ENCODE data around the gene ID3. TPM values are rescaled to one million over a fixed set of nuclear protein-coding genes. Genes with fewer than 3 reads are reported as not detected.

ID3 gene
- total and polyA plus RNA-seq, 2 of the 8 experiments (the other 6 are each of a cell fraction or from before 2014, with no cell fraction given): 240 to 304 TPM

DNA sequence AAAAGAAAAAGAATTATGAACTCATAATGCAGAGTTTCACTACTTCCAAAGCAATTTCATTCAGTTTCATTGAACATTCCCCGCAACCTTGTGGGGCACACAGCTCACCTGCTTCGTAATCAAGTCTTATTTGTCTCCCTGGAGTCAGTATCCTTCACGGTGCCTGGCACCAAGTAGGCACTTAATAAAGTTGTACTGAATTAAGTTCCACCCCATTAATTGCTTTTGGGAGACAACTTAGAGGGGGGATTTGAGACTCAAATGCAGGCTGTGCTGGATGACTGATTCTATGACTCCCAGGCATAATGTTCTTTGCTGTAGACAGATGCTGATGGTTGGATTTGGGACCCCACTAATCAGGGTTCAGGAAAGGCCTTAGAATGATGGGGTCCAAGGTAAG, 6.5 kb upstream of the ID3 start:
- Histone ChIP-seq H2BK120ac (replicated peaks; ENCODE audit: low read depth, low read length) (peak overlapping the region; percentile 48), H3K4me3 (ENCODE audit: extremely low read depth in 1 of 4, insufficient read depth in 2 of 4, low read depth in 3 of 4, low read length in 4 of 4) (no peak overlapping the region), H2BK20ac (ENCODE audit: low read length) (no peak overlapping the region), H3K4me2 (ENCODE audit: insufficient read depth in 1 of 2, low read depth in 2 of 2, low read length in 2 of 2) (no peak overlapping the region), H3K56ac (replicated peaks; ENCODE audit: insufficient read length, low read depth, low read length) (no peak overlapping the region), H3K4me1 (replicated peaks in 1 of 4; ENCODE audit: control insufficient read depth in 3 of 4, insufficient read depth in 4 of 4, low read length in 3 of 4) (peaks cover 13 to 29% (median 18%) of the 10 kb centered on the region in 4 experiments), H4K8ac (ENCODE audit: extremely low read depth, insufficient read depth, low read length) (no peak overlapping the region), H2AFZ (ENCODE audit: low read length) (no peak overlapping the region), H2BK15ac (ENCODE audit: low read length) (no peak overlapping the region), H3K36me3 (ENCODE audit: control insufficient read depth in 2 of 4, insufficient read depth in 4 of 4, low read length in 3 of 4) (no peaks in the 10 kb centered on the region), H4K5ac (ENCODE audit: insufficient read length, low read depth, low read length) (no peak overlapping the region), H3K23me2 (ENCODE audit: low read depth, low read length) (peaks cover 6% of the 10 kb centered on the region; the same call in 1 of the 2 replicates), H3K27ac (ENCODE audit: low read depth, low read length) (no peak overlapping the region), H3K4ac (replicated peaks; ENCODE audit: insufficient read length, low read depth, low read length) (peak overlapping the region; percentile 29), H2BK12ac (ENCODE audit: low read depth, low read length) (0 out of 2 replicates have a peak overlapping the region, but pooled peaks have one; percentile 95), H4K91ac (replicated peaks; ENCODE audit: insufficient read length, low read length) (peak overlapping the region; percentile 56), H3K9me3 (ENCODE audit: insufficient read depth in 2 of 2, low read depth in 1 of 2, low read length in 1 of 2) (no peaks in the 10 kb centered on the region), H3K79me2 (ENCODE audit: control insufficient read depth in 1 of 2, insufficient read depth in 2 of 2, low read length in 2 of 2) (no peaks in the 10 kb centered on the region; a peak in 1 of 4 replicates), H3K79me1 (ENCODE audit: low read depth, low read length) (0 out of 2 replicates have a peak, but pooled peaks cover 2% of the 10 kb centered on the region), H2AK5ac (ENCODE audit: low read depth, low read length) (no peak overlapping the region), H4K20me1 (replicated peaks in 1 of 2; ENCODE audit: control insufficient read depth in 1 of 2, insufficient read depth in 2 of 2, low read length in 2 of 2) (no peaks in the 10 kb centered on the region), H3K27me3 (replicated peaks in 1 of 4; ENCODE audit: control insufficient read depth in 3 of 4, extremely low read depth in 1 of 4, insufficient read depth in 3 of 4, low read length in 3 of 4) (peaks cover 0 to 5% (median 0%) of the 10 kb centered on the region in 4 experiments; a peak in 4 of 7 replicates), H3K18ac (ENCODE audit: extremely low read depth, low read length) (no peak overlapping the region), H3K14ac (ENCODE audit: insufficient read length) (no peak overlapping the region), H3K9ac (replicated peaks in 1 of 4; ENCODE audit: extremely low read depth in 1 of 4, low read depth in 3 of 4, low read length in 3 of 4) (no peak overlapping the region), H2BK5ac (ENCODE audit: low read depth, low read length) (0 out of 2 replicates have a peak overlapping the region, but pooled peaks have one; percentile 36), H3K23ac (ENCODE audit: insufficient read length) (no peak overlapping the region)
- DNase-seq (ENCODE audit: low read depth in 1 of 2, low spot score in 2 of 2) (no peak), FAIRE-seq (no peak)
- ChIA-PET POLR2A (ENCODE audit: partially characterized antibody) (interaction anchor here (0.8 to 20.4 kb wide), 7 partner anchors 9 to 126 kb away, joined by 3 to 547 read pairs (median 6); partner anchors contain the start of genes ID3 and RPL11), CTCF (ENCODE audit: partially characterized antibody) (interaction anchor here (0.7 to 12.3 kb wide), 15 partner anchors 10 to 221 kb away, joined by 3 to 143 read pairs (median 6); partner anchors contain the start of gene HNRNPR)
- TF ChIP-seq TAF1 (IDR thresholded peaks at IDR 0.05; ENCODE audit: low read depth, low read length) (no peak), CHD1 (IDR thresholded peaks at IDR 0.05; ENCODE audit: low read depth, low read length) (no peak), SUZ12 (IDR thresholded peaks at IDR 0.05; ENCODE audit: low read length) (no peak), POLR2AphosphoS5 (IDR thresholded peaks at IDR 0.05; ENCODE audit: low read depth, low read length) (no peak), FOSL1 (IDR thresholded peaks at IDR 0.05; ENCODE audit: insufficient read depth, low read depth, low read length) (no peak), CREB1 (IDR thresholded peaks at IDR 0.05) (no peak), YY1 (IDR thresholded peaks at IDR 0.05; ENCODE audit: low read depth, low read length) (no peak), CBX5 (IDR thresholded peaks at IDR 0.05; ENCODE audit: low read depth, low read length) (no peak), SAP30 (IDR thresholded peaks at IDR 0.05; ENCODE audit: insufficient read depth, insufficient replicate concordance, low read length) (no peak), CBX8 (IDR thresholded peaks at IDR 0.05; ENCODE audit: borderline replicate concordance, low read depth, low read length) (no peak), KDM5A (IDR thresholded peaks at IDR 0.05; ENCODE audit: low read length) (no peak), RAD21 (IDR thresholded peaks at IDR 0.05 in 1 of 2, conservative IDR thresholded peaks at IDR 0.05 in 1 of 2; ENCODE audit: low read depth in 2 of 2, low read length in 2 of 2) (no peak), EGR1 (IDR thresholded peaks at IDR 0.05; ENCODE audit: borderline replicate concordance, low read depth, low read length) (no peak), KDM4A (IDR thresholded peaks at IDR 0.05; ENCODE audit: low read depth, low read length, severe bottlenecking) (no peak)
- WGBS, 2 experiments (ENCODE audit: extremely low coverage in 1 of 2, insufficient coverage in 1 of 2, insufficient read length in 1 of 2, insufficient replicate concordance in 2 of 2, low coverage in 1 of 2, low lambda C conversion rate in 2 of 2, missing lambda C conversion rate in 1 of 2): 88% methylated on average over 3 of the region's 3 CpGs; no CpG with 5 or more reads in 1 of the 2 experiments

Measured in H1 (cell line).